IMR-90 (cell line): Measurements from ENCODE around the gene RFPL1. TPM values are rescaled to one million over a fixed set of nuclear protein-coding genes. Genes with fewer than 3 reads are reported as not detected.

Source experiments
- ATAC-seq: fragments of 200-7000 bp; cut with Tn5 transposase; 2 replicates; pipeline ENCODE4 v1.9.1; 2020; ENCODE audit warnings: low read depth, mild to moderate bottlenecking, moderate library complexity
- BruUV-seq: library from RNA; stranded (reverse); fragments of 400-500 nt; replicated peaks from 2 replicates; lab custom pipeline; 2021; lab: Mats Ljungman, UMichigan
- CTCF ChIA-PET: fragments of 300-600 bp; formaldehyde crosslinking; extraction: SDS; loops from one replicate; lab custom pipeline; 2021; ENCODE audit warnings: antibody characterized with exemption; lab: Yijun Ruan, JAX
- POLR2A ChIA-PET: fragments of 300-600 bp; sonication (Branson Sonifier 250); formaldehyde crosslinking; loops from one replicate; lab custom pipeline; 2022; ENCODE audit warnings: antibody characterized with exemption; ENCODE audit not compliant: unreplicated experiment; lab: Charles Lee
- DNase-seq: peaks from one replicate; pipeline ENCODE4 v3.0.0; 2013
- H2AFZ ChIP-seq: replicated peaks from 2 replicates; pipeline ENCODE3; 2013; ENCODE audit warnings: low read length, mild to moderate bottlenecking; ENCODE audit not compliant: poor library complexity
- H2AK5ac ChIP-seq: 2 replicates; pipeline ENCODE4 v1.6.1; 2013; ENCODE audit warnings: low read depth, low read length, inconsistent platforms
- H2AK9ac ChIP-seq: replicated peaks from 2 replicates; pipeline ENCODE3; 2013; ENCODE audit warnings: mild to moderate bottlenecking, low read depth, low read length, moderate library complexity; ENCODE audit not compliant: poor library complexity
- H2BK120ac ChIP-seq: 2 replicates; pipeline ENCODE4 v1.6.1; 2013; ENCODE audit warnings: low read depth, low read length, inconsistent platforms
- H2BK15ac ChIP-seq: 3 replicates; pipeline ENCODE4 v1.6.1; 2013; ENCODE audit warnings: low read depth, low read length, inconsistent platforms
- H2BK20ac ChIP-seq: 2 replicates; pipeline ENCODE4 v1.6.1; 2013; ENCODE audit warnings: low read depth, mild to moderate bottlenecking, inconsistent platforms, low read length, moderate library complexity
- H2BK5ac ChIP-seq: 2 replicates; pipeline ENCODE4 v1.6.1; 2013; ENCODE audit warnings: mild to moderate bottlenecking, low read depth, low read length, inconsistent platforms; ENCODE audit not compliant: poor library complexity, severe bottlenecking
- H3K14ac ChIP-seq: replicated peaks from 2 replicates; pipeline ENCODE4 v1.6.1; 2013; ENCODE audit warnings: low read depth, low read length, inconsistent platforms
- H3K18ac ChIP-seq: 2 replicates; pipeline ENCODE4 v1.6.1; 2013; ENCODE audit warnings: low read depth, low read length, control low read depth
- H3K23ac ChIP-seq: 2 replicates; pipeline ENCODE4 v1.6.1; 2013; ENCODE audit warnings: low read depth, low read length, inconsistent platforms
- H3K27ac ChIP-seq: 2 replicates; pipeline ENCODE4 v1.5.1; 2013; ENCODE audit warnings: mild to moderate bottlenecking, control low read depth, low read length; ENCODE audit not compliant: insufficient read depth
- H3K27me3 ChIP-seq: 2 replicates; pipeline ENCODE4 v1.6.1; 2013; ENCODE audit warnings: low read length; ENCODE audit not compliant: control insufficient read depth, insufficient read depth
- H3K36me3 ChIP-seq: 2 replicates; pipeline ENCODE4 v1.6.1; 2013; ENCODE audit warnings: low read length, mixed read lengths; ENCODE audit not compliant: control insufficient read depth, insufficient read depth
- H3K4ac ChIP-seq: 2 replicates; pipeline ENCODE4 v1.6.1; 2013; ENCODE audit warnings: low read depth, low read length, inconsistent platforms
- H3K4me1 ChIP-seq: 2 replicates; pipeline ENCODE4 v1.6.1; 2013; ENCODE audit warnings: low read length, mixed read lengths; ENCODE audit not compliant: control insufficient read depth, insufficient read depth
- H3K4me2 ChIP-seq: 2 replicates; pipeline ENCODE4 v1.6.1; 2013; ENCODE audit warnings: low read depth, mild to moderate bottlenecking, control low read depth, low read length, moderate library complexity
- H3K4me3 ChIP-seq: 2 replicates; pipeline ENCODE4 v1.5.1; 2013; ENCODE audit warnings: low read depth, mild to moderate bottlenecking, control low read depth, low read length, moderate library complexity; ENCODE audit not compliant: insufficient read depth
- H3K56ac ChIP-seq: 2 replicates; pipeline ENCODE4 v1.6.1; 2013; ENCODE audit warnings: low read length, inconsistent platforms; ENCODE audit not compliant: insufficient read depth; ENCODE audit errors: extremely low read depth
- H3K79me1 ChIP-seq, 2 experiments: 2 replicates each; pipeline ENCODE4 v1.6.1; 2013; ENCODE audit warnings: low read length in 2 of 2, inconsistent platforms in 1 of 2, low read depth in 1 of 2
- H3K9ac ChIP-seq: 2 replicates; pipeline ENCODE4 v1.6.1; 2013; ENCODE audit warnings: low read depth, low read length, control low read depth
- H3K9me1 ChIP-seq: 2 replicates; pipeline ENCODE4 v1.6.1; 2013; ENCODE audit warnings: low read length, inconsistent platforms; ENCODE audit not compliant: insufficient read depth
- H3K9me3 ChIP-seq: 2 replicates; pipeline ENCODE4 v1.6.1; 2013; ENCODE audit warnings: low read length; ENCODE audit not compliant: control insufficient read depth, insufficient read depth
- H4K20me1 ChIP-seq: 2 replicates; pipeline ENCODE4 v1.6.1; 2013; ENCODE audit warnings: low read length, inconsistent platforms; ENCODE audit not compliant: insufficient read depth
- H4K5ac ChIP-seq: 2 replicates; pipeline ENCODE4 v1.6.1; 2013; ENCODE audit warnings: mild to moderate bottlenecking, low read depth, low read length, control low read depth
- H4K8ac ChIP-seq, 2 experiments: 2 replicates each; pipeline ENCODE4 v1.6.1; 2013; ENCODE audit warnings: low read depth in 2 of 2, low read length in 2 of 2, control low read depth in 1 of 2, inconsistent platforms in 1 of 2
- H4K91ac ChIP-seq: 2 replicates; pipeline ENCODE4 v1.6.1; 2013; ENCODE audit warnings: low read depth, low read length, inconsistent platforms; ENCODE audit not compliant: insufficient read depth
- CEBPB ChIP-seq: IDR thresholded peaks from 2 replicates; pipeline ENCODE4 v1.6.1; 2012; ENCODE audit warnings: low read depth, low read length, improper control_type of control experiment
- CHD1 ChIP-seq: IDR thresholded peaks from 2 replicates; pipeline ENCODE4 v1.6.1; 2012; ENCODE audit warnings: low read depth, low read length, improper control_type of control experiment
- CTCF ChIP-seq: conservative IDR thresholded peaks from 2 replicates; pipeline ENCODE4 v1.5.1; 2012; ENCODE audit warnings: mild to moderate bottlenecking, low read depth, low read length, improper control_type of control experiment
- ELK1 ChIP-seq: fragments of 150-350 bp; IDR thresholded peaks from 2 replicates; pipeline ENCODE4 v1.6.1; 2016; ENCODE audit warnings: low read depth, mild to moderate bottlenecking, low read length, moderate library complexity, borderline replicate concordance
- MAZ ChIP-seq: IDR thresholded peaks from 2 replicates; pipeline ENCODE4 v1.6.1; 2012; ENCODE audit warnings: low read depth, mild to moderate bottlenecking, low read length, improper control_type of control experiment, moderate library complexity, borderline replicate concordance
- NFE2L2 ChIP-seq: fragments of 150-350 bp; IDR thresholded peaks from 2 replicates; pipeline ENCODE4 v1.6.1; 2016; ENCODE audit warnings: low read depth, mild to moderate bottlenecking, low read length
- POLR2A ChIP-seq: IDR thresholded peaks from 2 replicates; pipeline ENCODE4 v1.6.1; 2012; ENCODE audit warnings: mild to moderate bottlenecking, low read depth, low read length
- RAD21 ChIP-seq: IDR thresholded peaks from 2 replicates; pipeline ENCODE4 v1.6.1; 2012; ENCODE audit warnings: low read length, improper control_type of control experiment
- RCOR1 ChIP-seq: IDR thresholded peaks from 2 replicates; pipeline ENCODE4 v1.6.1; 2012; ENCODE audit warnings: mild to moderate bottlenecking, low read length, improper control_type of control experiment; ENCODE audit not compliant: insufficient replicate concordance
- SMC3 ChIP-seq: fragments of 150-350 bp; IDR thresholded peaks from 2 replicates; pipeline ENCODE4 v1.6.1; 2016; ENCODE audit warnings: low read depth, mild to moderate bottlenecking, antibody characterized with exemption, low read length, moderate library complexity
- USF2 ChIP-seq: fragments of 150-350 bp; IDR thresholded peaks from 2 replicates; pipeline ENCODE4 v1.6.1; 2017; ENCODE audit warnings: mild to moderate bottlenecking, antibody characterized with exemption, low read length, low read depth
- whole genome bisulfite sequencing, 2 experiments: methylation state at CpG; one replicate each; pipeline versions ENCODE4 v1.1.5 to v1.1.7; 2013; ENCODE audit warnings: missing lambda C conversion rate in 2 of 2; ENCODE audit not compliant: insufficient read length in 1 of 2; ENCODE audit errors: extremely low coverage in 2 of 2; 5-methylcytosine and 5-hydroxymethylcytosine counted together
- dilution Hi-C: fragments of 300-500 bp; cut with HindIII; formaldehyde crosslinking; loops from one replicate; pipeline ENCODE4 v1.14.3; 2018; ENCODE audit warnings: low sequenced_read_pairs; ENCODE audit not compliant: unreplicated experiment
- in situ Hi-C: fragments of 300-500 bp; cut with MboI; formaldehyde crosslinking; loops from 3 replicates; pipeline ENCODE4 v1.14.3; 2019; ENCODE audit warnings: low sequenced_read_pairs, inconsistent platforms, mixed read lengths
- intact Hi-C: fragments of 100-400 bp; cut with micrococcal nuclease; formaldehyde crosslinking; loops from 2 replicates; pipeline ENCODE4 v1.10.0; 2022
- polyA plus RNA-seq, 3 experiments: library from polyadenylated mRNA; depleted of rRNA; stranded (reverse); fragments of >200 nt; gene quantifications; 2 replicates each; pipeline ENCODE4 v1.2.3, GENCODE V29; 2012; ENCODE audit warnings: low replicate concordance in 1 of 3
- total RNA-seq: library from RNA; depleted of rRNA; stranded (reverse); fragments of >200 nt; gene quantifications from 2 replicates; pipeline ENCODE4 v1.2.3, GENCODE V29; 2012

RFPL1 gene
- total and polyA plus RNA-seq, 2 of the 4 experiments (the other 2 are of a cell fraction) = not detected

GRCh38 chr22:29434288-29434687 is 4.1 kb upstream of the RFPL1 start:
- Histone ChIP-seq H3K23ac (no peak overlapping the region), H2BK120ac (no peak overlapping the region), H3K4me3 (no peak overlapping the region), H3K4me1 (no peaks in the 10 kb centered on the region), H2BK5ac (no peak overlapping the region), H3K79me1 (no peaks in the 10 kb centered on the region), H2AK5ac (no peak overlapping the region), H4K91ac (no peak overlapping the region), H3K56ac (no peak overlapping the region), H3K18ac (no peak overlapping the region), H2BK20ac (no peak overlapping the region), H4K8ac (no peak overlapping the region), H3K36me3 (no peaks in the 10 kb centered on the region), H2BK15ac (no peak overlapping the region), H3K27ac (no peak overlapping the region), H3K9me3 (no peaks in the 10 kb centered on the region), H4K5ac (no peak overlapping the region), H3K9ac (no peak overlapping the region), H4K20me1 (no peaks in the 10 kb centered on the region), H3K27me3 (peaks cover 45% of the 10 kb centered on the region), H2AFZ (no peak overlapping the region), H3K9me1 (no peaks in the 10 kb centered on the region), H3K4ac (no peak overlapping the region), H2AK9ac (no peak overlapping the region), H3K4me2 (no peak overlapping the region), H3K14ac (no peak overlapping the region)
- no peak for TF ChIP-seq CTCF
- no peak for TF ChIP-seq SMC3
- no peak for TF ChIP-seq ELK1
- no peak for TF ChIP-seq NFE2L2
- TF ChIP-seq CHD1 = no peak
- TF ChIP-seq RAD21 = no peak
- TF ChIP-seq USF2 = no peak
- TF ChIP-seq CEBPB = no peak
- no peak for TF ChIP-seq MAZ
- TF ChIP-seq POLR2A = no peak
- no peak for TF ChIP-seq RCOR1
- ATAC-seq = no peak
- no TSS peak for BruUV-seq
- in situ Hi-C loops (no loop called here), dilution Hi-C loops (no loop called here), intact Hi-C loops (no loop called here)
- no peak for DNase-seq
- ChIA-PET POLR2A (no interaction called here), CTCF (no interaction called here)
- 100% methylated on average over 1 of the region's 7 CpGs; no CpG with 5 or more reads in 1 of the 2 experiments for WGBS, 2 experiments
